ENCODE data around the gene PRKCD.

The PRKCD gene

GRCh38 chr3:53188720-53189119, 27.7 kb downstream of the PRKCD start:
- DNase-seq (ENCODE audit: low read depth in 2 of 3, low spot score in 2 of 3) = no peak

- no peak for DNase-seq (ENCODE audit: low read depth in 2 of 3, low spot score in 2 of 3)
Measured at GRCh38 chr3:53189276-53189675, 28.3 kb downstream of the PRKCD start.

- DNase-seq (ENCODE audit: low read depth in 2 of 3, low spot score in 2 of 3) = no peak
Measured at GRCh38 chr3:53190659-53191058, 29.6 kb downstream of the PRKCD start.

DNA sequence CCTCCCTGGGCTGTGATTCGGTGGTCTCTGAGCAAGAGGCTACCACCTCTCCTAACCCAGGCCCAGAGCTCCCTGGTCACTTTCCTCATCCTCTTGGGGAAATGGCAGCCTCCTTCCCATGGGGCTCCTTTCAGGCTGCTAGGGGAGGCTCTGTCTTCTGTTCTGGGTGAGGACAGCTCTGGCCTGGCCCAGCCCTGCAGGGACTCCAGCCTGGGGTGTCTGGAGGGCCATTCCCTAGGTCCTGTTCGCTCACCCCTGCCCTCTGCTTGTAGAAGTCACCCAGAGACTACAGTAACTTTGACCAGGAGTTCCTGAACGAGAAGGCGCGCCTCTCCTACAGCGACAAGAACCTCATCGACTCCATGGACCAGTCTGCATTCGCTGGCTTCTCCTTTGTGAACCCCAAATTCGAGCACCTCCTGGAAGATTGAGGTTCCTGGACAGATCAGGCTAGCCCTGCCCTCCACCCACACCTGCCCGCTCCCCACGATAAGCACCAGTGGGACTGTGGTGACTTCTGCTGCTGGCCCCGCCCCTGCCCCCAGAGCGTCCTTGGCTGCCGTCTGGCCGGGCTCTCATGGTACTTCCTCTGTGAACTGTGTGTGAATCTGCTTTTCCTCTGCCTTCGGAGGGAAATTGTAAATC, 30.9 kb downstream of the PRKCD start:
- no peak for DNase-seq (ENCODE audit: low read depth in 2 of 3, low spot score in 2 of 3)

DNA sequence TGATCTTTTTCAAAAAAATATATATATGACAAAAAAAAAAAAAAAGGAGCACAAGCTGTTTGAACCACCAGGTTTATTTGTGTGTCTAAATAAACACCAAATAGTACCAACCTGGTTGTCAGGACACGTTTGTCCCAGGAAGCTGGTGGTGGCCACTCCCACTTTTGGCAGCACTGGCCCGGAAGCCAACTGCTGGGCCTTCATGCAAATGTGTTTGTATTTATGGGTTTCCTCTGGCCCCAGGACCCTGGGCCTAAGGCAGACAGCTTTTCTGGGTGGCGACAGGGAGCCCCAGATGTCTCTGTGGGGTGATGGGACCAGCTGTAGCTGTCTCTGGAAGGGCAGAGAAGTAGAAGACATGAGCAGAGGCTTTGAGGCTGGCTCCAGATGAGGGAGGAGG, 31.6 kb downstream of the PRKCD start:
- DNase-seq (ENCODE audit: low read depth in 2 of 3, low spot score in 2 of 3) = no peak

- DNase-seq (ENCODE audit: low read depth in 2 of 3, low spot score in 2 of 3) = no peak
Measured at GRCh38 chr3:53193466-53194209, 32.6 kb downstream of the PRKCD start.

DNA sequence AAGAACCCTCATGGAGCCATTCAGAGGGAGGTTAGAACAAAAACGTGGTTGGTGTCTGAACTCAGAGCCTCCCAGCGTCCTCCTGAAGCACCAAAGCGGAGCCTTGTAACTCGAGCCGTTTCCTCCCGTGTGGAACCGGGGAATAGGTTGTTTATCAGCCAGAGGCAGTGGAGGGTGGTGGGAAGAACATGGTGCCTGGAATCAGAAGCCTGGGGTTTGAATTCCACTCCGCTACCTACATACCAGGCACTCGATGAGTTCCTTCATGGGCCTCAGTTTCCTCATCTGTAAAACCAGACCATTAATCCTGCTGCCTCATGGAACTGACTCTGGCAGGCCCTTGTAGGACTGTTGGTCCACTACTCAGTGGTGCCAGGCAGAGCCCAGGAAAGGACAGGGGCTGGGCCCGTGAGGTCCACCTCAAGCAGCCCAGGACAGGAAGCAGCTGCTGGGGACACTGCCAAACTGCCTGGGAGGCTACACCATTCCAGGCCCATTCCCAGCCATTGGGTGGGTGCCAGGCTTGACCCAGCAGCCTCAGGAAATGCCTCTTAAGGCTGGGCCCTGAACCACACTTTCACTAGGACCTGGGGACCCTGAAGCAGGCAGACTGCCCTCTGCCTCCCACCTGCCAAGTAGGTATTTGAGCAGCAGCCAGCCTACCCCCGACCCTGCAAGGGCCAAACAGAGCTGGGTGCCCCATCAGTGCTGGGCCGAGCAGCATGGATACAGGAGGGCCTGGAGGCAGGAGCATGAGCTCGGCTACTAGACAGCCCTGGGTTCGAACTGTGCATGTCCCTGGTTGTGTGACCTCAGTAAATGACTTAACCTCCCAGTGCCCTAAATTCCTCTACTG, 33.4 kb downstream of the PRKCD start:
- DNase-seq (ENCODE audit: low read depth in 2 of 3, low spot score in 2 of 3) = no peak

DNA sequence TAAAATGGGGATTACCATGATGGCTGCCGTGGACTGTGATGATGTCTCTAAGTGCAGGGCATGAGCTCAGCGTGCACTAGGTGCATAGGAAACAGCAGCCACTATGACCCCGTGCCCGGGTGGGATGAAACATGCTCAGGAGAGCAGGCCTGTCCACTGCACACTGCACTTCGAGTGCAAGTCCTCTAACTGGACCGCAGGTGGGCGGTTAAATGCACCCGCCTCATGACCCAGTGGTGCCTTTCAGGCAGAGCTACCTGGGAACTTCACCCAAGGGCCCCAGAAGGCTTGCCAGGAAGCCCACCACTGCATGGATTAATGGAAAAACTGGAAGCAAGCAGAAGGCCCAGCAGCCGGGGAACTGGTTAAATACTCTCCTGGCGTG, 34.0 kb downstream of the PRKCD start:
- DNase-seq (ENCODE audit: low read depth in 2 of 3, low spot score in 2 of 3) = no peak

GRCh38 chr3:53195602-53196574, 34.9 kb downstream of the PRKCD start:
- peak; percentile 28 to 52 (median 49) for DNase-seq (ENCODE audit: low read depth in 2 of 3, low spot score in 2 of 3)

DNA sequence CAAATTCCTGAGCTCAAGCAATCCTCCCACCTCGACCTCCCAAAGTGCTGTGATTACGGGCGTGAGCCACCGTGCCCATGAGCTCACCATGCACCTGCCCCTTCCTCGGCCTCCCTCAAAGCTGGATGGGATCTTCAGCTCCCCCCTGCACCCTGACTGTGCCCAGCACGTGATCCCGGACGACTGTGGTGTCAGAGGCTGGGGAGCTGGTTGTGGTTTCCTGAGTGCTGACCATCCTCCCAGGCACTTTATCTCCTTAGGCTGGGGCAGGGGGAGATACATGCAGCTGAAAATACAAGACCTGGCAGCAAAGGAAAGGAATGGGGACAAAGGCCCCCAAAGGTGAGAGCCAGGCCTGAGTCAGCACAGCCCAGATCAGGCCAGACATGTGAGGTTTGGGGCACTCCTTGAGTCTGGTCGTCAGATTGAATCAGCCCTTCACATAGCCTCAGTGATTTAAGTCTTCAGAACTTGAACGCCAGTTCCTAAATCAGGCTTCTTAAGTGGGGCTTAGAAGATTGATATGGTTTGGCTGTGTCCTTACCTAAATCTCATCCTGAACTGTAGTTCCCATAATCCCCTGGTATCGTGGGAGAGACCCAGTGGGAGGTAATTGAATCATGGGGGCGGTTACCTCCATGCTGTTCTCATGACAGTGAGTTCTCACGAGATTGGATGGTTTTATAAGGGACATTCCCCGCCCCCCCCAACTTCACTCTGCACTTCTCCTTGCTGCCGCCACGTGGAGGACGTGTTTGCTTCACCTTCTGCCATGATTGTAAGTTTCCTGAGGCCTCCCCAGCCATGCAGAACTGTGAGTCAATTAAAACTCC, 35.8 kb downstream of the PRKCD start:
- DNase-seq (ENCODE audit: low read depth in 2 of 3, low spot score in 2 of 3) = no peak

GRCh38 chr3:53198256-53198977, 37.4 kb downstream of the PRKCD start:
- no peak for DNase-seq (ENCODE audit: low read depth in 2 of 3, low spot score in 2 of 3)

DNA sequence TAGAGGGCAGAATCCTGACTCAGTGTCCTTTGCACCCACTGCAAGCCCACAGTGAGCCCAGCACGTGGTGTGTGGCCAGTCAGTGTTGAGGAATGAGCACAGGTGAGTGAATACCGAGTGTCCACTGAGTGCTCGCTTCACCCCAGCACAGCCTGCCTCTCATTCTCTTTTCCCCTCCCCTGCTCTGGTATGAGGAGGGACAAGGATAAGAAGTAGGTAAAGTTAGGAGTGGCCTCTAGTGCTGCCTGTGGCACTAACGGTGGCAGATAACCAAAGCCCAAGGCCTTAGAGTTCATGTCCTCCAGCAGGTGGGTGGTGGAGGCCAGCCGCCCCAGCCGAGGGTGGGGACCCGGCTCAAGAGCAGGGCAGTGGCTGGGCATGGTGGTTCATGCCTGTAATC, 38.0 kb downstream of the PRKCD start:
- no peak for DNase-seq (ENCODE audit: low read depth in 2 of 3, low spot score in 2 of 3)

DNA sequence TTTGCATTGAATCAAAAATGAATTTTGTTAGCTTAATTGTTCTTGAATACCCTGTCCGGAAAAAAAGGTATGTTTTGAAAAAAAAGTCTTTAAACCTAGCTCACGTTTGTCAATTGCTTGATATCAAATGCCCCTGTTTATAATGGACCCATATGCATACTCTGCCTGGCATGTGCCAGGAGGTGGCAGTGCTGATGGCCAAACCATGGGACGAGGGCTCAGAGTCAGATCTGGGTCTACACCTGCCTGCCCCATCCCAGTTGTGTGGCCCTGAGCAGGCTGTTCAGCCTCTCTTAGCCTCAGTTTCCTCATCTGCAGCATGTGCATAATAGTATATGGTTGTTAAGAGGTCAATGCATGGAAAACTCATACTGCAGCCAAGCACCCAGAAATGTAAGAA, 38.8 kb downstream of the PRKCD start:
- DNase-seq (ENCODE audit: low read depth in 2 of 3, low spot score in 2 of 3) = no peak

- no peak for DNase-seq (ENCODE audit: low read depth in 2 of 3, low spot score in 2 of 3)
Measured at GRCh38 chr3:53200501-53201498, 39.8 kb downstream of the PRKCD start.

DNA sequence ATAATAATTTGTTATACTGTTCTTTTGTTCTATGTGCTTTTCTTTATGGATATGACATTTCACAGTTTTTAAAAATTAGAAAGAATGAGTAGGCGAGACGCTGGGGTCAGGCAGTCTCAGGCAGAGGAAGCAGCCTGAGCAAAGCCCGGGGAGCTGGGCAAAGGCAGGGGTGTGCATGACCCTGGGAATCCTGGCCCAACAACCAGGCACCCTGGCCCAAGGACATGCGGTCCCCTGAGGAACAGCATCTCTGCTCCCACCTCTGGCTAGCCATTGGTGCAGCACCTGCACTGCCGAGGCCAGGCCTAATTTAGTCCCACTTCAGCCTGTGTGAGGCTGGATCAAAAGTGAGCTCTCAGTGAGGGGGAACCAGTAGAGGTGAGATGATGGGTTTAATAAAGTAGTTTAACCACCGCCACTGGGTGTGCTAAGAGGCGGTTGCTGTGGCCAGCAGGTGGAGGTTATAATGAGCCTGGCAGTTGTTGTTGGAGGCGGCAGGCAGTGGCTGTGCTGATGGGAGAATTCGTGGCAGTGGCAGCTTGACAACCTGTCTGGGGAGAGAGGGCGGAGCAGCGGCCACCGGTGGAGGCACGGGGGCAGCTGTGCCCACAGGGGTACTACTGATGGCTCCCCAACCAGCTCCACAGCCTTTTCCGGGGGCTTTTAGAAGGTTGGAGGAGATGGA, 41.5 kb downstream of the PRKCD start:
- DNase-seq (ENCODE audit: low read depth in 2 of 3, low spot score in 2 of 3) = no peak

GRCh38 chr3:53211706-53212702, 51.0 kb downstream of the PRKCD start:
- no peak for DNase-seq (ENCODE audit: low read depth in 2 of 3, low spot score in 2 of 3)

Measured in activated CD8-positive, alpha-beta memory T cell treated with anti-CD3 and anti-CD28 coated beads for 48 hours (primary cell).